ENCODE results near the gene ERICH3.

The ERICH3 gene

DNA sequence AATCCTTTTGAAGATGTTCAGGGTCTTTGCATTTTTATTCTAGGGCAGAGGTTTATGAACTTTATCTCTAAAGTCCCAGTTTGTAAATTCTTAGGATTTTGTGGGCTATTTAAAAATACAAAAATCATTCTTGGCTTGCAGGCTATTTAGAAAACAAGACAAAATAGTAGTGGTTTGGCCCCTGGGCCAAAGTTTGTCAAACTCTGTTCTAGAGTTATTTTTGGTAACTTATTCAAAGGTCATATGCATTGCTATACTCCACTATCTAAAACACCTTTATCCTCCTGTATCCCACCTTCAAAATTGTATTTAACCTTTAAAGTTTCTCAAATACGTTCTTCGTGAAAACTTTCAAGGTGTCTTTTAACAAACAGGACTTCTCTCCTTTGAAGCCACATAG, 85.7 kb downstream of the ERICH3 start:
- Histone ChIP-seq H3K79me1 (replicated peaks; ENCODE audit: low read length, poor library complexity, severe bottlenecking) (no peaks in the 10 kb centered on the region), H4K91ac (ENCODE audit: low read length) (no peak overlapping the region), H3K4me3 (ENCODE audit: insufficient read depth in 1 of 2, low read depth in 1 of 2, low read length in 2 of 2) (no peak overlapping the region), H3K36me3 (ENCODE audit: control insufficient read depth in 1 of 2, insufficient read depth in 2 of 2, low read depth in 1 of 2, low read length in 2 of 2) (no peaks in the 10 kb centered on the region), H3K27ac (ENCODE audit: low read length, poor library complexity, severe bottlenecking) (no peak overlapping the region), H3K4me2 (ENCODE audit: low read length, poor library complexity, severe bottlenecking) (no peak overlapping the region), H3K4me1 (ENCODE audit: control insufficient read depth, insufficient read depth, low read depth, low read length) (no peaks in the 10 kb centered on the region), H2BK15ac (ENCODE audit: low read depth, poor library complexity, severe bottlenecking) (no peak overlapping the region), H3K9ac (ENCODE audit: low read length) (no peak overlapping the region), H3K23ac (ENCODE audit: low read length in 2 of 2) (no peak overlapping the region), H3K4ac (ENCODE audit: low read depth in 1 of 2, low read length in 2 of 2) (no peak overlapping the region), H4K8ac (ENCODE audit: low read length) (no peak overlapping the region), H3K14ac (ENCODE audit: low read length in 2 of 2) (no peak overlapping the region), H2BK12ac (ENCODE audit: low read length in 2 of 2) (no peak overlapping the region), H2BK120ac (ENCODE audit: low read depth, low read length) (no peak overlapping the region), H2BK5ac (ENCODE audit: low read depth, low read length, poor library complexity, severe bottlenecking) (no peak overlapping the region), H3K18ac (ENCODE audit: low read depth in 1 of 2, low read length in 2 of 2) (no peak overlapping the region), H3K9me3 (ENCODE audit: control insufficient read depth, low read length) (no peaks in the 10 kb centered on the region), H2AK5ac (ENCODE audit: low read length, severe bottlenecking) (no peak overlapping the region), H3K27me3 (ENCODE audit: control insufficient read depth in 1 of 2, insufficient read depth in 1 of 2, low read length in 2 of 2) (no peaks in the 10 kb centered on the region), H2AFZ (ENCODE audit: low read depth, low read length) (no peak overlapping the region)
- no peak for DNase-seq
- 100% methylated on average over 2 of the region's 2 CpGs for WGBS

DNA sequence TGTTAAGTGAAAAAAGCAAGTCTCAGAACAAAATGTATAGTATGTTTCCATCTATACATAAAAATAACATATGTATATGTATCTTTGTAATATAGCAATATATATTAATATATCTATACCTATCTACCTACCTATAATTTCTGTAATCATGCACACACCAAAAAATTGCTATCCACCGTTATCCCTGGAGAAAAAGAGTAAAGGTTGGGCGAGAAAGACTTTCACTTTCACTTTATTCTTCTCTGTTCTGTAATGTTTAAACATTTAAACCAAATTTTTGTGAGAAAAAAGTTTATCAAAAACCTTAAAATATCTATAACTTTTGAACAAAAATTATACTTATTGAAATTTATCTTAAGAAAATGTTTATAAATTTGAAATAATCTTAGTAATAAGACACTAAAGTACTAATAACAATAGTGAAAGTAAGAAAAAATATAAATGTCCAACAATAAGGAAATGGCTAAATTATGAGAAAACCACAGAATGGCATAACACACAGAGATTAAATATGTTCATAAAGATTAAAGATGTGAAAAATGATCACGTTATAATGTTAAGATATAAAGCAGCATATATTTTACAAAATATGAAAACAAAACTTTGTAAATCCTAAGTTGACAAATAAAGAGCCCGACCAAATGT, 87.2 kb downstream of the ERICH3 start:
- Histone ChIP-seq H3K27ac (ENCODE audit: low read length, poor library complexity, severe bottlenecking) (no peak overlapping the region), H3K79me1 (replicated peaks; ENCODE audit: low read length, poor library complexity, severe bottlenecking) (no peaks in the 10 kb centered on the region)

DNA sequence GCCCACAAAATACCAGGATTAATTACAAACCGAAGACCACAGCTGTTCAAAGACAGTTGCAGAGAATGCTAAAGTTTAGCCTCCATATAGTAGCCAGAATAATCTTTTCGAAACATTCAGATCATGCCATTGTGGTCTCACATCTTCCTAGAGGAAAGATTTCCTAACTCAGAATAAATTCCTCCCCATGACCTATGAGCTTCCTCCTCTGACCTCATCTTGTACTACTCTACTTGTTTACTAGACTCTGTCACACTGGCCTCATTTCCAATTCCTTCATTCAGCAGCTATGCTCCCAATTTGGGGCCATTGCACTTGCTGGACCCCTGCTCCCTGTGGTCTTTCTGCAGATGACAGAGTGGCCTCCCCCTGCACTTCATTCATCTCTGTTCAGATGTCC, 89.4 kb downstream of the ERICH3 start:
- no peak overlapping the region for H2BK5ac ChIP-seq (ENCODE audit: low read depth, low read length, poor library complexity, severe bottlenecking)
- no peak overlapping the region for H2BK120ac ChIP-seq (ENCODE audit: low read depth, low read length)
- no peak overlapping the region for H2AK5ac ChIP-seq (ENCODE audit: low read length, severe bottlenecking)
- peak; percentile 62 for DNase-seq
- H3K9me3 ChIP-seq (ENCODE audit: control insufficient read depth, low read length): no peaks in the 10 kb centered on the region
- no peak overlapping the region for H2BK15ac ChIP-seq (ENCODE audit: low read depth, poor library complexity, severe bottlenecking)
- H3K27me3 ChIP-seq (ENCODE audit: control insufficient read depth in 1 of 2, insufficient read depth in 1 of 2, low read length in 2 of 2): no peaks in the 10 kb centered on the region
- no peak overlapping the region for H4K8ac ChIP-seq (ENCODE audit: low read length)
- no peak overlapping the region for H3K4ac ChIP-seq (ENCODE audit: low read depth in 1 of 2, low read length in 2 of 2)
- no peak overlapping the region for H3K4me3 ChIP-seq (ENCODE audit: insufficient read depth in 1 of 2, low read depth in 1 of 2, low read length in 2 of 2)
- no peaks in the 10 kb centered on the region for H3K36me3 ChIP-seq (ENCODE audit: control insufficient read depth in 1 of 2, insufficient read depth in 2 of 2, low read depth in 1 of 2, low read length in 2 of 2)
- H3K27ac ChIP-seq (ENCODE audit: low read length, poor library complexity, severe bottlenecking): no peak overlapping the region
- no peak overlapping the region for H3K4me2 ChIP-seq (ENCODE audit: low read length, poor library complexity, severe bottlenecking)
- H3K23ac ChIP-seq (ENCODE audit: low read length in 2 of 2): no peak overlapping the region
- H2AFZ ChIP-seq (ENCODE audit: low read depth, low read length): no peak overlapping the region
- no peaks in the 10 kb centered on the region for H3K79me1 ChIP-seq (replicated peaks; ENCODE audit: low read length, poor library complexity, severe bottlenecking)
- H3K14ac ChIP-seq (ENCODE audit: low read length in 2 of 2): no peak overlapping the region
- H3K4me1 ChIP-seq (ENCODE audit: control insufficient read depth, insufficient read depth, low read depth, low read length): no peaks in the 10 kb centered on the region
- H4K91ac ChIP-seq (ENCODE audit: low read length): no peak overlapping the region
- no peak overlapping the region for H2BK12ac ChIP-seq (ENCODE audit: low read length in 2 of 2)
- no peak overlapping the region for H3K18ac ChIP-seq (ENCODE audit: low read depth in 1 of 2, low read length in 2 of 2)
- 48% methylated on average over 2 of the region's 2 CpGs for WGBS
- no peak overlapping the region for H3K9ac ChIP-seq (ENCODE audit: low read length)

More for the DNA sequence above, 87.2 kb downstream of the ERICH3 start:
- Histone ChIP-seq H4K91ac (ENCODE audit: low read length) (no peak overlapping the region), H2BK15ac (ENCODE audit: low read depth, poor library complexity, severe bottlenecking) (no peak overlapping the region), H2AK5ac (ENCODE audit: low read length, severe bottlenecking) (no peak overlapping the region), H2BK120ac (ENCODE audit: low read depth, low read length) (no peak overlapping the region), H3K4me2 (ENCODE audit: low read length, poor library complexity, severe bottlenecking) (no peak overlapping the region), H3K4ac (ENCODE audit: low read depth in 1 of 2, low read length in 2 of 2) (no peak overlapping the region), H2BK12ac (ENCODE audit: low read length in 2 of 2) (no peak overlapping the region), H3K9ac (ENCODE audit: low read length) (peak overlapping the region; percentile 60), H3K23ac (ENCODE audit: low read length in 2 of 2) (no peak overlapping the region), H3K4me1 (ENCODE audit: control insufficient read depth, insufficient read depth, low read depth, low read length) (no peaks in the 10 kb centered on the region), H3K9me3 (ENCODE audit: control insufficient read depth, low read length) (no peaks in the 10 kb centered on the region), H3K27me3 (ENCODE audit: control insufficient read depth in 1 of 2, insufficient read depth in 1 of 2, low read length in 2 of 2) (no peaks in the 10 kb centered on the region), H3K4me3 (ENCODE audit: insufficient read depth in 1 of 2, low read depth in 1 of 2, low read length in 2 of 2) (peak overlapping the region in 1 of 2 experiments; percentile 28), H3K36me3 (ENCODE audit: control insufficient read depth in 1 of 2, insufficient read depth in 2 of 2, low read depth in 1 of 2, low read length in 2 of 2) (no peaks in the 10 kb centered on the region), H2AFZ (ENCODE audit: low read depth, low read length) (no peak overlapping the region), H2BK5ac (ENCODE audit: low read depth, low read length, poor library complexity, severe bottlenecking) (no peak overlapping the region), H3K14ac (ENCODE audit: low read length in 2 of 2) (no peak overlapping the region), H3K18ac (ENCODE audit: low read depth in 1 of 2, low read length in 2 of 2) (no peak overlapping the region), H4K8ac (ENCODE audit: low read length) (no peak overlapping the region)
- DNase-seq: no peak
- WGBS: no CpG with 5 or more reads among the region's 4 CpGs

DNA sequence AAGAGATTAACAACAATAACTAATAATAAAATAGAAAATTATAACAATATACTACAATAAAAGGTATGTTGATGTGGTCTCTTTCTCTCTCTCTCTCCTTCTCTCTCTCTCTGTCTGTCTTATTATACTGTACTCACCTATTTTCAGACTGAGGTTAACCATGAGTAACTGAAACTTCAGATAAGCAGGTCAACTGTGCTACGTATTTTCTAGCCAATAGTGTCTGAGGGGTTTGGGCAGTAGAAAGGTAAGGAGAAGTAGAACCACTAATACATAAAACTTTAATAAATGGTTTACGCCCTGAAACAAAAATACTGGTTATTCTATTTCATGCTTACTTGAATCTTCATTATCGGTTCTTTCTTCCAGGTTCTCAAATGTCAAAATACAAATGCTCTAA, 90.2 kb downstream of the ERICH3 start:
- H3K79me1 ChIP-seq (replicated peaks; ENCODE audit: low read length, poor library complexity, severe bottlenecking): no peaks in the 10 kb centered on the region
- no peaks in the 10 kb centered on the region for H3K9me3 ChIP-seq (ENCODE audit: control insufficient read depth, low read length)
- H3K4me3 ChIP-seq (ENCODE audit: insufficient read depth in 1 of 2, low read depth in 1 of 2, low read length in 2 of 2): no peak overlapping the region
- H2BK120ac ChIP-seq (ENCODE audit: low read depth, low read length): no peak overlapping the region
- DNase-seq: no peak
- WGBS: 96% methylated on average over 2 of the region's 3 CpGs
- no peak overlapping the region for H3K9ac ChIP-seq (ENCODE audit: low read length)
- H2BK15ac ChIP-seq (ENCODE audit: low read depth, poor library complexity, severe bottlenecking): no peak overlapping the region
- no peak overlapping the region for H2BK5ac ChIP-seq (ENCODE audit: low read depth, low read length, poor library complexity, severe bottlenecking)
- no peak overlapping the region for H3K18ac ChIP-seq (ENCODE audit: low read depth in 1 of 2, low read length in 2 of 2)
- H2AFZ ChIP-seq (ENCODE audit: low read depth, low read length): no peak overlapping the region
- no peak overlapping the region for H2BK12ac ChIP-seq (ENCODE audit: low read length in 2 of 2)
- H3K4me2 ChIP-seq (ENCODE audit: low read length, poor library complexity, severe bottlenecking): no peak overlapping the region
- H3K23ac ChIP-seq (ENCODE audit: low read length in 2 of 2): no peak overlapping the region
- H3K36me3 ChIP-seq (ENCODE audit: control insufficient read depth in 1 of 2, insufficient read depth in 2 of 2, low read depth in 1 of 2, low read length in 2 of 2): no peaks in the 10 kb centered on the region
- no peak overlapping the region for H3K27ac ChIP-seq (ENCODE audit: low read length, poor library complexity, severe bottlenecking)
- no peak overlapping the region for H3K14ac ChIP-seq (ENCODE audit: low read length in 2 of 2)
- H3K4ac ChIP-seq (ENCODE audit: low read depth in 1 of 2, low read length in 2 of 2): no peak overlapping the region
- H3K27me3 ChIP-seq (ENCODE audit: control insufficient read depth in 1 of 2, insufficient read depth in 1 of 2, low read length in 2 of 2): no peaks in the 10 kb centered on the region
- H3K4me1 ChIP-seq (ENCODE audit: control insufficient read depth, insufficient read depth, low read depth, low read length): no peaks in the 10 kb centered on the region
- no peak overlapping the region for H2AK5ac ChIP-seq (ENCODE audit: low read length, severe bottlenecking)
- no peak overlapping the region for H4K91ac ChIP-seq (ENCODE audit: low read length)
- no peak overlapping the region for H4K8ac ChIP-seq (ENCODE audit: low read length)

Data from mesenchymal stem cell (in vitro differentiated cells and primary cell).